H9 (cell line): ENCODE measurements around the gene BCL11B. TPM values are rescaled to one million over a fixed set of nuclear protein-coding genes. Genes with fewer than 3 reads are reported as not detected.

Experiments used
- DNase-seq: peaks from one replicate; pipeline ENCODE4 v3.0.0-alpha.2; 2017
- H2AFZ ChIP-seq: one replicate; pipeline ENCODE4 v1.6.1; 2013; ENCODE audit warnings: mild to moderate bottlenecking, low read length, control low read depth, moderate library complexity
- H2AK5ac ChIP-seq: 2 replicates; pipeline ENCODE4 v1.6.1; 2013; ENCODE audit warnings: low read length, control low read depth, mixed read lengths; ENCODE audit not compliant: insufficient read length
- H2BK120ac ChIP-seq: one replicate; pipeline ENCODE4 v1.6.1; 2013; ENCODE audit warnings: low read depth, mild to moderate bottlenecking, low read length, control low read depth, inconsistent platforms; ENCODE audit not compliant: poor library complexity, severe bottlenecking
- H2BK12ac ChIP-seq: 2 replicates; pipeline ENCODE4 v1.6.1; 2013; ENCODE audit warnings: low read length, control low read depth, mixed read lengths, low read depth; ENCODE audit not compliant: insufficient read length
- H2BK15ac ChIP-seq: 2 replicates; pipeline ENCODE4 v1.6.1; 2013; ENCODE audit warnings: low read depth, low read length, control low read depth
- H2BK20ac ChIP-seq: one replicate; pipeline ENCODE4 v1.6.1; 2013; ENCODE audit warnings: low read depth, mild to moderate bottlenecking, low read length, control low read depth, inconsistent platforms; ENCODE audit not compliant: poor library complexity, severe bottlenecking
- H2BK5ac ChIP-seq: 2 replicates; pipeline ENCODE4 v1.6.1; 2013; ENCODE audit warnings: low read length, control low read depth, mixed read lengths; ENCODE audit not compliant: insufficient read length
- H3K14ac ChIP-seq: 2 replicates; pipeline ENCODE4 v1.6.1; 2013; ENCODE audit warnings: low read length, control low read depth; ENCODE audit not compliant: insufficient read depth
- H3K18ac ChIP-seq: 2 replicates; pipeline ENCODE4 v1.6.1; 2013; ENCODE audit warnings: low read depth, mild to moderate bottlenecking, mixed read lengths, low read length, control low read depth; ENCODE audit not compliant: insufficient read length
- H3K23ac ChIP-seq: 2 replicates; pipeline ENCODE4 v1.6.1; 2013; ENCODE audit warnings: low read length, control low read depth, mixed read lengths, low read depth; ENCODE audit not compliant: insufficient read length
- H3K23me2 ChIP-seq: 2 replicates; pipeline ENCODE4 v1.6.1; 2013; ENCODE audit warnings: low read depth, mild to moderate bottlenecking, mixed read lengths, low read length, control low read depth; ENCODE audit not compliant: insufficient read length, poor library complexity, severe bottlenecking
- H3K27ac ChIP-seq: 2 replicates; pipeline ENCODE4 v1.5.1; 2013; ENCODE audit warnings: low read length, control low read depth, mixed read lengths, low read depth; ENCODE audit not compliant: insufficient read length
- H3K27me3 ChIP-seq: 2 replicates; pipeline ENCODE4 v1.6.1; 2013; ENCODE audit warnings: low read length, control low read depth, inconsistent platforms; ENCODE audit not compliant: insufficient read depth
- H3K4ac ChIP-seq: 2 replicates; pipeline ENCODE4 v1.6.1; 2013; ENCODE audit warnings: low read depth, mild to moderate bottlenecking, control low read depth, inconsistent platforms, low read length, moderate library complexity
- H3K4me1 ChIP-seq: 2 replicates; pipeline ENCODE4 v1.6.1; 2013; ENCODE audit warnings: low read length, control low read depth, inconsistent platforms; ENCODE audit not compliant: insufficient read depth
- H3K4me2 ChIP-seq: 2 replicates; pipeline ENCODE4 v1.6.1; 2013; ENCODE audit warnings: low read length, control low read depth, mixed read lengths; ENCODE audit not compliant: insufficient read length, insufficient read depth
- H3K56ac ChIP-seq: 2 replicates; pipeline ENCODE4 v1.6.1; 2013; ENCODE audit warnings: low read depth, mild to moderate bottlenecking, mixed read lengths, low read length, control low read depth; ENCODE audit not compliant: insufficient read length
- H3K79me1 ChIP-seq: 2 replicates; pipeline ENCODE4 v1.6.1; 2013; ENCODE audit warnings: low read depth, mild to moderate bottlenecking, moderate library complexity, low read length, control low read depth, inconsistent platforms; ENCODE audit not compliant: insufficient read depth, poor library complexity, severe bottlenecking
- H3K79me2 ChIP-seq: 2 replicates; pipeline ENCODE4 v1.6.1; 2013; ENCODE audit warnings: low read length, control low read depth, inconsistent platforms; ENCODE audit not compliant: insufficient read depth
- H3K9ac ChIP-seq: 2 replicates; pipeline ENCODE4 v1.6.1; 2013; ENCODE audit warnings: low read length, control low read depth, mixed read lengths; ENCODE audit not compliant: insufficient read length; ENCODE audit errors: extremely low read depth
- H3K9me3 ChIP-seq: one replicate; pipeline ENCODE4 v1.6.1; 2013; ENCODE audit warnings: low read depth, low read length, inconsistent platforms; ENCODE audit not compliant: control insufficient read depth
- H3T11ph ChIP-seq: one replicate; pipeline ENCODE4 v1.6.1; 2013; ENCODE audit warnings: mild to moderate bottlenecking, low read length, control low read depth, inconsistent platforms
- H4K20me1 ChIP-seq: one replicate; pipeline ENCODE4 v1.6.1; 2013; ENCODE audit not compliant: control insufficient read depth, insufficient read length, insufficient read depth
- H4K5ac ChIP-seq: 2 replicates; pipeline ENCODE4 v1.6.1; 2013; ENCODE audit warnings: low read depth, mild to moderate bottlenecking, mixed read lengths, low read length, control low read depth; ENCODE audit not compliant: insufficient read length
- H4K8ac ChIP-seq: replicated peaks from 2 replicates; pipeline ENCODE4 v1.6.1; 2013; ENCODE audit warnings: low read length, control low read depth, mixed read lengths, low read depth; ENCODE audit not compliant: insufficient read length
- H4K91ac ChIP-seq: 2 replicates; pipeline ENCODE4 v1.6.1; 2013; ENCODE audit warnings: low read depth, mild to moderate bottlenecking, moderate library complexity, mixed read lengths, low read length, control low read depth; ENCODE audit not compliant: insufficient read length
- H3K27ac Mint-ChIP-seq, 3 experiments: 2 replicates in 2 of 3; 3 replicates in 1 of 3; pipeline ENCODE4 v1.8.0; 2020 to 2021; ENCODE audit warnings: mixed read lengths in 3 of 3, mild to moderate bottlenecking in 1 of 3, moderate library complexity in 1 of 3
- H3K27me3 Mint-ChIP-seq: 2 replicates; pipeline ENCODE4 v1.8.0; 2021; ENCODE audit warnings: low read depth, mild to moderate bottlenecking, moderate library complexity, mixed read lengths
- H3K36me3 Mint-ChIP-seq, 3 experiments: 2 replicates in 2 of 3; 3 replicates in 1 of 3; pipeline ENCODE4 v1.8.0; 2020 to 2021; ENCODE audit warnings: low read depth in 3 of 3, mixed read lengths in 3 of 3; ENCODE audit not compliant: insufficient read depth in 1 of 3
- H3K4me1 Mint-ChIP-seq, 2 experiments: 2 replicates each; pipeline ENCODE4 v1.8.0; 2020; ENCODE audit warnings: mixed read lengths in 2 of 2
- H3K4me3 Mint-ChIP-seq, 2 experiments: 2 replicates in 1 of 2; 3 replicates in 1 of 2; pipeline ENCODE4 v1.8.0; 2020 to 2021; ENCODE audit warnings: mild to moderate bottlenecking in 2 of 2, mixed read lengths in 2 of 2, moderate library complexity in 1 of 2
- H3K9me3 Mint-ChIP-seq, 2 experiments: 2 replicates in 1 of 2; 3 replicates in 1 of 2; pipeline ENCODE4 v1.8.0; 2020; ENCODE audit warnings: mild to moderate bottlenecking in 2 of 2, mixed read lengths in 2 of 2, moderate library complexity in 1 of 2
- CTCF ChIP-seq: fragments of 200-600 bp; sonication (generic); conservative IDR thresholded peaks from 3 replicates; pipeline ENCODE4 v1.8.0; 2021; ENCODE audit warnings: antibody characterized with exemption, mild to moderate bottlenecking
- WGBS: extraction: QIAGEN DNeasy Blood & Tissue Kit; methylation state at CpG from one replicate; pipeline ENCODE4 v1.1.7; 2013; ENCODE audit warnings: missing lambda C conversion rate, low lambda C conversion rate, mixed read lengths; ENCODE audit not compliant: insufficient read length; ENCODE audit errors: extremely low coverage; 5-methylcytosine and 5-hydroxymethylcytosine counted together
- total RNA-seq: library from RNA; stranded (reverse); gene quantifications from 2 replicates; pipeline ENCODE4 v1.2.1, GENCODE V29; 2021

BCL11B gene
- total RNA-seq, 1 experiment from 2014 or later: 4.9 TPM

GRCh38 chr14:99145307-99145706 is 126.7 kb downstream of the BCL11B start:
- no peaks in the 10 kb centered on the region for H3K9me3 Mint-ChIP-seq
- H3K9me3 ChIP-seq: no peaks in the 10 kb centered on the region
- H3K4me1 ChIP-seq: no peaks in the 10 kb centered on the region; the same call in 1 of the 2 replicates
- no peak overlapping the region for H3K18ac ChIP-seq
- H3K27me3 Mint-ChIP-seq: no peaks in the 10 kb centered on the region; the same call in none of the 2 replicates
- no peak for TF ChIP-seq CTCF
- H3K27ac Mint-ChIP-seq: no peak overlapping the region
- 100% methylated on average over 2 of the region's 4 CpGs for WGBS
- no peak overlapping the region for H2AFZ ChIP-seq
- no peaks in the 10 kb centered on the region for H3K27me3 ChIP-seq
- no peak overlapping the region for H3K9ac ChIP-seq
- H3K36me3 Mint-ChIP-seq: no peaks in the 10 kb centered on the region
- H3K23ac ChIP-seq: no peak overlapping the region
- H3K4me3 Mint-ChIP-seq: no peak overlapping the region
- H2BK20ac ChIP-seq: no peak overlapping the region
- H4K91ac ChIP-seq: no peak overlapping the region
- H3K79me1 ChIP-seq: no peaks in the 10 kb centered on the region
- H4K8ac ChIP-seq: no peak overlapping the region
- H2BK5ac ChIP-seq: no peak overlapping the region
- no peak overlapping the region for H4K5ac ChIP-seq
- H3K14ac ChIP-seq: no peak overlapping the region
- H3K27ac ChIP-seq: no peak overlapping the region
- no peak overlapping the region for H2BK12ac ChIP-seq
- H3K56ac ChIP-seq: no peak overlapping the region
- no peak for DNase-seq
- H3T11ph ChIP-seq: no peak overlapping the region
- H3K4me2 ChIP-seq: no peak overlapping the region
- H3K4me1 Mint-ChIP-seq: peaks cover 9 to 17% of the 10 kb centered on the region in 2 experiments
- no peak overlapping the region for H2BK15ac ChIP-seq
- H3K79me2 ChIP-seq: no peaks in the 10 kb centered on the region
- H2AK5ac ChIP-seq: no peak overlapping the region
- H3K4ac ChIP-seq: no peak overlapping the region
- no peaks in the 10 kb centered on the region for H4K20me1 ChIP-seq
- H3K23me2 ChIP-seq: no peaks in the 10 kb centered on the region
- H2BK120ac ChIP-seq: no peak overlapping the region
